Measurements from ENCODE around the gene UBAP1L. TPM values are rescaled to one million over a fixed set of nuclear protein-coding genes. Genes with fewer than 3 reads are reported as not detected.

Gene UBAP1L
- total and polyA plus RNA-seq, 2 experiments from 2014 or later = 1.8 to 2.5 TPM

DNA sequence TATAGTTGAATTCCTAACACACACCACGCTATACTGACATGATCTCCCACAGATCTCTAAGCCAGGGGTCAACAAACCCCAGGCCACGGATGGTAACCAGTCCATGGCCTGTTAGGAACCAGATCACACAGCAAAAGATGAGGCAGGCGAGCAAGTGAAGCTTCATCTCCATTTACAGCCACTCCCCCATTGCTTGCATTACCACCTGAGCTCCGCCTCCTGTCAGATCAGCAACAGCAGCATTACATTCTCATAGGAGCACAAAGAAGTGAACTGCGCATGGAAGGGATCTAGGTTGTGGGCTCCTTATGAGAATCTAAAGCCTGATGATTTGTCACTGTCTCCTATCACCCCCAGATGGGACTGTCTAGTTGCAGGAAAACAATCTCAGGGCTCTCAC is 15.9 kb upstream of the UBAP1L start:
- no peak overlapping the region for H3K4me2 ChIP-seq
- H3K4me1 ChIP-seq (ENCODE audit: insufficient read depth) = peaks cover 6% of the 10 kb centered on the region
- no peak overlapping the region for H3K27ac ChIP-seq
- no peak overlapping the region for H3K4me3 ChIP-seq
- H2AFZ ChIP-seq = no peak overlapping the region
- 80% methylated on average over 5 of the region's 5 CpGs for WGBS (ENCODE audit: low lambda C conversion rate, missing lambda C conversion rate)
- H3K9me3 ChIP-seq (ENCODE audit: low read depth) = no peaks in the 10 kb centered on the region
- H3K9me2 ChIP-seq (replicated peaks; ENCODE audit: insufficient read depth) = no peaks in the 10 kb centered on the region
- peaks cover 49% of the 10 kb centered on the region for H3K79me2 ChIP-seq
- TF ChIP-seq, protein P1, sequence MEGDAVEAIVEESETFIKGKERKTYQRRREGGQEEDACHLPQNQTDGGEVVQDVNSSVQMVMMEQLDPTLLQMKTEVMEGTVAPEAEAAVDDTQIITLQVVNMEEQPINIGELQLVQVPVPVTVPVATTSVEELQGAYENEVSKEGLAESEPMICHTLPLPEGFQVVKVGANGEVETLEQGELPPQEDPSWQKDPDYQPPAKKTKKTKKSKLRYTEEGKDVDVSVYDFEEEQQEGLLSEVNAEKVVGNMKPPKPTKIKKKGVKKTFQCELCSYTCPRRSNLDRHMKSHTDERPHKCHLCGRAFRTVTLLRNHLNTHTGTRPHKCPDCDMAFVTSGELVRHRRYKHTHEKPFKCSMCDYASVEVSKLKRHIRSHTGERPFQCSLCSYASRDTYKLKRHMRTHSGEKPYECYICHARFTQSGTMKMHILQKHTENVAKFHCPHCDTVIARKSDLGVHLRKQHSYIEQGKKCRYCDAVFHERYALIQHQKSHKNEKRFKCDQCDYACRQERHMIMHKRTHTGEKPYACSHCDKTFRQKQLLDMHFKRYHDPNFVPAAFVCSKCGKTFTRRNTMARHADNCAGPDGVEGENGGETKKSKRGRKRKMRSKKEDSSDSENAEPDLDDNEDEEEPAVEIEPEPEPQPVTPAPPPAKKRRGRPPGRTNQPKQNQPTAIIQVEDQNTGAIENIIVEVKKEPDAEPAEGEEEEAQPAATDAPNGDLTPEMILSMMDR (IDR thresholded peaks at IDR 0.05; ENCODE audit: poor library complexity) = no peak
- TF ChIP-seq EZH2phosphoT487 (IDR thresholded peaks at IDR 0.05; ENCODE audit: low read depth, severe bottlenecking, unreplicated experiment) (no peak), EZH2 (IDR thresholded peaks at IDR 0.05; ENCODE audit: borderline replicate concordance) (no peak)
- H3K27me3 ChIP-seq = no peaks in the 10 kb centered on the region
- DNase-seq (ENCODE audit: low spot score) = no peak
- peaks cover 27% of the 10 kb centered on the region for H4K20me1 ChIP-seq (ENCODE audit: insufficient read depth, poor library complexity, severe bottlenecking)
- H3K36me3 ChIP-seq (replicated peaks; ENCODE audit: insufficient read depth, low read depth) = peaks cover 3% of the 10 kb centered on the region

DNA sequence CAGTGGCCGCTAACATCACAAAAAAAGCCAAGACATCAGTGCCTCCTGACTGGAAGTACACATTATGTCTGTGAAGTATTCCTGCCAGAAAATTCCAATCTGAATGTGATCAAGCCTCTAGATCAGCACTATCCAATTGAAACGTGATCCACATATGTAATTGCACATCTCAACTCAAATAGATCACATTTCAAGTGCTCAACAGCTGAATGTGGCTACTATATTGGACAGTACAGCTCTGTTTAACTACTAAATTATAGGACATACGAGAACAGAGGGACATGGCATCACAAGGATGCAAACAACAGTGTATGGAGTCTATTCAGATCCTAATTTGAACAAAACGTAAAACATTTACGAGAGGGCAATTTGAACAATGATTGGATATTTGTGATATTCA is 542 bp upstream of the UBAP1L start:
- no peaks in the 10 kb centered on the region for H3K27me3 ChIP-seq
- H3K9me2 ChIP-seq (replicated peaks; ENCODE audit: insufficient read depth) = no peaks in the 10 kb centered on the region
- no peak overlapping the region for H3K4me2 ChIP-seq
- no peaks in the 10 kb centered on the region for H4K20me1 ChIP-seq (ENCODE audit: insufficient read depth, poor library complexity, severe bottlenecking)
- no peak for DNase-seq (ENCODE audit: low spot score)
- H3K36me3 ChIP-seq (replicated peaks; ENCODE audit: insufficient read depth, low read depth) = no peaks in the 10 kb centered on the region
- TF ChIP-seq EZH2 (IDR thresholded peaks at IDR 0.05; ENCODE audit: borderline replicate concordance) (no peak), EZH2phosphoT487 (IDR thresholded peaks at IDR 0.05; ENCODE audit: low read depth, severe bottlenecking, unreplicated experiment) (no peak)
- TF ChIP-seq, protein P1 (IDR thresholded peaks at IDR 0.05; ENCODE audit: poor library complexity) = no peak
- H3K27ac ChIP-seq = no peak overlapping the region
- WGBS (ENCODE audit: low lambda C conversion rate, missing lambda C conversion rate) = 73% methylated on average over 5 of the region's 5 CpGs
- H3K4me3 ChIP-seq = no peak overlapping the region
- H2AFZ ChIP-seq = no peak overlapping the region
- no peaks in the 10 kb centered on the region for H3K4me1 ChIP-seq (ENCODE audit: insufficient read depth)
- no peaks in the 10 kb centered on the region for H3K9me3 ChIP-seq (ENCODE audit: low read depth)
- no peaks in the 10 kb centered on the region for H3K79me2 ChIP-seq

DNA sequence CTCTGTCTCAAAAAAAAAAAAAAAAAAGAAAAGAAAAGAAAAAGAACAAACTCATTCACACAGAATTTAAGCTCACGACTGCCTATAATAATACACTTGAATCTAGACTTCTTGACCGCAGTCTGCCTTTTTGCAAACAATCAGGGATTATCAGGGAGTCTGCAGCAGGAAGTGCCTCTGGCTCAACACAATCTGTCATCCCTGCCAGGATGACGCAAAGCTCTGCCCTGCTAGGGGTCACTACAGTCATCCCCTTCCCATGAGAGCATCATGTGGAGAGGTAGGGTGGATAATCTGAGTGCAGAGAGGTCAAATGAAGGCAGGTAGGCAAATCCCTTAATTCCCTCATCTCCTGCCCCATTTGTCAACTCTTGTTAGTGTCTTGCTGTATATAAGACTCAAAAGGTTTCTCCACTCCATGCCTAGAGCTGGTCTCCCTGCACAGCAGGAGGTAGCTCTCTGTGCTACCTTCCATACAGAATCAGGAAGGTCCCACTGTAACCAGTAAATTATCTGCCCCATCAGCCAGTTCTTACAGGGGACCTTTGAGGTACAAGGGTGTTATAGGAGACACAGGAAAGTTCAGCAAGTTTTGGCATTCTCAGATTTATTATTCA is 4.2 kb downstream of the UBAP1L start:
- Histone ChIP-seq H3K9me2 (replicated peaks; ENCODE audit: insufficient read depth) (no peaks in the 10 kb centered on the region), H3K4me3 (no peak overlapping the region), H3K9me3 (ENCODE audit: low read depth) (no peaks in the 10 kb centered on the region), H3K4me1 (ENCODE audit: insufficient read depth) (no peaks in the 10 kb centered on the region), H2AFZ (no peak overlapping the region), H3K36me3 (replicated peaks; ENCODE audit: insufficient read depth, low read depth) (no peaks in the 10 kb centered on the region), H4K20me1 (ENCODE audit: insufficient read depth, poor library complexity, severe bottlenecking) (no peaks in the 10 kb centered on the region), H3K79me2 (no peaks in the 10 kb centered on the region), H3K27ac (no peak overlapping the region), H3K4me2 (no peak overlapping the region), H3K27me3 (no peaks in the 10 kb centered on the region)
- no peak for DNase-seq (ENCODE audit: low spot score)
- TF ChIP-seq, protein P1 (IDR thresholded peaks at IDR 0.05; ENCODE audit: poor library complexity) = no peak
- no peak for TF ChIP-seq EZH2phosphoT487 (IDR thresholded peaks at IDR 0.05; ENCODE audit: low read depth, severe bottlenecking, unreplicated experiment)
- TF ChIP-seq EZH2 (IDR thresholded peaks at IDR 0.05; ENCODE audit: borderline replicate concordance) = no peak
- 58% methylated on average over 3 of the region's 3 CpGs for WGBS (ENCODE audit: low lambda C conversion rate, missing lambda C conversion rate)

Measured in hepatocyte (in vitro differentiated cells).